HEK293T (cell line): ENCODE results near the gene SLX4IP.
A peak's percentile ranks its signal among the peaks of the same experiment; 100 is the strongest.

ENCODE experiments used
- BHLHE40 ChIP-seq: fragments of 450-650 bp; IDR thresholded peaks from 2 replicates; pipeline ENCODE4 v1.6.1; 2016; ENCODE audit warnings: mild to moderate bottlenecking, moderate library complexity, borderline replicate concordance
- ELF4 ChIP-seq: fragments of 450-650 bp; IDR thresholded peaks from 2 replicates; pipeline ENCODE4 v1.6.1; 2017; ENCODE audit warnings: antibody characterized with exemption
- FOXA1 ChIP-seq: fragments of 450-650 bp; IDR thresholded peaks from 2 replicates; pipeline ENCODE4 v1.6.1; 2016; ENCODE audit warnings: mild to moderate bottlenecking
- FOXM1 ChIP-seq: fragments of 450-650 bp; IDR thresholded peaks from 2 replicates; pipeline ENCODE4 v1.6.1; 2017; ENCODE audit warnings: mild to moderate bottlenecking, borderline replicate concordance
- HDGF ChIP-seq: fragments of 450-650 bp; IDR thresholded peaks from 2 replicates; pipeline ENCODE4 v1.6.1; 2017; ENCODE audit warnings: antibody characterized with exemption, borderline replicate concordance
- SP1 ChIP-seq: fragments of 450-650 bp; IDR thresholded peaks from 2 replicates; pipeline ENCODE4 v1.6.1; 2017
- TARDBP ChIP-seq: fragments of 450-650 bp; IDR thresholded peaks from 2 replicates; pipeline ENCODE4 v1.6.1; 2016
- TF ChIP-seq, protein P1 (sequence below): fragments of 450-650 bp; IDR thresholded peaks from 2 replicates; pipeline ENCODE4 v1.6.1; 2016

DNA sequence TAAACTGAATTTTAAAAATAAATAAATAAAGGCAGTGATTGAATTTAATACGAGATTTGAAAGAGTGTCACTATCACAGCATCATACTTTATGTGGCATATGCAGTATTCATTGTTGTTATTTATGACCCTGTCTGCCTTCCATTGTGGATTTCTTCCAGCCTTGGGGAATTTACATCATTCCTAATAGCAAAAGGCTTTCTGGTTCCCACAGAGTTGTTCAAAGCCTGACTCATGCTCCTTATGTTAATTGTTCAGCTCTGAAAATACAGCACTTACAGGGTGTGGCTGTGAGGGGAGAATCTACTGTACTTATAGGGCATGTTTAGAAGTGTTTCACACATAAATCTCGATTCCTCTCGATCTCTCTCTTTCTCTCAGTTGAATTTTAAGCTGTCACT is 184.3 kb downstream of the SLX4IP start:
- TF ChIP-seq TARDBP: no peak
- no peak for TF ChIP-seq HDGF
- no peak for TF ChIP-seq ELF4
- TF ChIP-seq FOXM1: no peak
- TF ChIP-seq BHLHE40: no peak
- TF ChIP-seq FOXA1: no peak
- no peak for TF ChIP-seq SP1
- TF ChIP-seq, protein P1, sequence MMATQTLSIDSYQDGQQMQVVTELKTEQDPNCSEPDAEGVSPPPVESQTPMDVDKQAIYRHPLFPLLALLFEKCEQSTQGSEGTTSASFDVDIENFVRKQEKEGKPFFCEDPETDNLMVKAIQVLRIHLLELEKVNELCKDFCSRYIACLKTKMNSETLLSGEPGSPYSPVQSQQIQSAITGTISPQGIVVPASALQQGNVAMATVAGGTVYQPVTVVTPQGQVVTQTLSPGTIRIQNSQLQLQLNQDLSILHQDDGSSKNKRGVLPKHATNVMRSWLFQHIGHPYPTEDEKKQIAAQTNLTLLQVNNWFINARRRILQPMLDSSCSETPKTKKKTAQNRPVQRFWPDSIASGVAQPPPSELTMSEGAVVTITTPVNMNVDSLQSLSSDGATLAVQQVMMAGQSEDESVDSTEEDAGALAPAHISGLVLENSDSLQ: 0 out of 2 replicates have a peak, but pooled peaks have one; percentile 2
